Breast epithelium (tissue), 3 donors: ENCODE results near the gene ACER2.

Experiments
- CTCF ChIP-seq, 3 donors: fragments of 450-650 bp; IDR thresholded peaks; one replicate each; pipeline ENCODE4 v1.5.1; 2016 to 2017; ENCODE audit warnings: antibody characterized with exemption in 3 of 3, mild to moderate bottlenecking in 3 of 3, moderate library complexity in 3 of 3
- POLR2A ChIP-seq: fragments of 450-650 bp; IDR thresholded peaks from one replicate; pipeline ENCODE4 v1.6.1; 2016; ENCODE audit warnings: antibody characterized with exemption, mild to moderate bottlenecking, moderate library complexity

DNA sequence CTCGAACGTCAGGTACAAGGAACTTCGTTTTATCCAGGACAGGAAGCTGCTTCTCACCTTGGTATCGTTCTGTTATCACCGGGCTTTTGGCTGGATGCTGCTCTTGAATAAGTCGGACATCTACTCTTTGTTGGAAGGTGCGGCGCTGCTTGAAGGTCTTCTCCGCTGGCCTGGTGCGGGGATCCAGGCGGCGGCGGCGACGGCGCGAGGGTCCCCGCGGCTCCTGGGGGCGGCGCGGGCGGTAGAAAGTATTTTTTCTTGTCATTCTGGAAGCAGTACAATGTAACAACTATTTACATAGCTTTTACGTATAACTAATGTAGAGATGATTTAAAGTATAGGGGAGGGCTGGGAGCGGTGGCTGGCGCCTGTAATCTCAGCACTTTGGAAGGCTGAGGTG is 52.3 kb downstream of the ACER2 start:
- TF ChIP-seq CTCF (IDR thresholded peaks at IDR 0.05) (no peak), POLR2A (no peak)
